ENCODE results near the gene SEPHS1. TPM values are rescaled to one million over a fixed set of nuclear protein-coding genes. Genes with fewer than 3 reads are reported as not detected.
A peak's percentile ranks its signal among the peaks of the same experiment; 100 is the strongest.

The SEPHS1 gene
- total and polyA plus RNA-seq, 2 of the 8 experiments (the other 6 are each of a cell fraction or from before 2014, with no cell fraction given), result 270 to 683 TPM

DNA sequence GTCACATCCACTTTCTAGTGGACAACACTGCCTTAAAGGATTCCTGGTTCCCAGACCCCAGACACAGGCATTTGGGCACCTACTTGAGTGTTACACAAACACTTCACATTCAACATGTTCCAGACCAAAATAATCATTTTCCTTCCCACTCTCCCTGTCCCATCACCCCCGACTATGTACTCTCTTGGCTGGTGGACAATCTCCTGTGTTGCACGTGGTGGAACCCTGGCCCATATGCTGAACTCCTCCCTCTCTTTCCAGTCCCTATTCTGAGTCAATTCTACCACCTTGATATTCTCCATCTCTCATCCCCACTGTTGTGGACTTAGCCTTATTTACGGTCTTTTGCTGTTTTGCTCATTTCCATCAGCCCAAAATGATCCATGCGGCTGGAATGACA, 8.3 kb upstream of the SEPHS1 start:
- Histone ChIP-seq H3K27me3 (replicated peaks in 1 of 4; ENCODE audit: control insufficient read depth in 3 of 4, extremely low read depth in 1 of 4, insufficient read depth in 3 of 4, low read length in 3 of 4) (no peaks in the 10 kb centered on the region), H4K8ac (ENCODE audit: extremely low read depth, insufficient read depth, low read length) (no peak overlapping the region), H3K4me3 (ENCODE audit: extremely low read depth in 1 of 4, insufficient read depth in 2 of 4, low read depth in 3 of 4, low read length in 4 of 4) (no peak overlapping the region), H3K18ac (ENCODE audit: extremely low read depth, low read length) (no peak overlapping the region), H2BK120ac (replicated peaks; ENCODE audit: low read depth, low read length) (no peak overlapping the region), H4K91ac (replicated peaks; ENCODE audit: insufficient read length, low read length) (no peak overlapping the region), H3K14ac (ENCODE audit: insufficient read length) (no peak overlapping the region), H3K79me2 (ENCODE audit: control insufficient read depth in 1 of 2, insufficient read depth in 2 of 2, low read length in 2 of 2) (no peaks in the 10 kb centered on the region), H3K9ac (replicated peaks in 1 of 4; ENCODE audit: extremely low read depth in 1 of 4, low read depth in 3 of 4, low read length in 3 of 4) (no peak overlapping the region), H3K56ac (replicated peaks; ENCODE audit: insufficient read length, low read depth, low read length) (no peak overlapping the region), H2AK5ac (ENCODE audit: low read depth, low read length) (peak overlapping the region; percentile 55; the same call in 1 of the 2 replicates), H3K4ac (replicated peaks; ENCODE audit: insufficient read length, low read depth, low read length) (no peak overlapping the region), H3K79me1 (ENCODE audit: low read depth, low read length) (no peaks in the 10 kb centered on the region), H3K4me2 (ENCODE audit: insufficient read depth in 1 of 2, low read depth in 2 of 2, low read length in 2 of 2) (no peak overlapping the region), H2BK5ac (ENCODE audit: low read depth, low read length) (no peak overlapping the region), H3K36me3 (ENCODE audit: control insufficient read depth in 2 of 4, insufficient read depth in 4 of 4, low read length in 3 of 4) (no peaks in the 10 kb centered on the region), H3K4me1 (replicated peaks in 1 of 4; ENCODE audit: control insufficient read depth in 3 of 4, insufficient read depth in 4 of 4, low read length in 3 of 4) (peaks cover 11 to 20% (median 16%) of the 10 kb centered on the region in 4 experiments), H4K20me1 (replicated peaks in 1 of 2; ENCODE audit: control insufficient read depth in 1 of 2, insufficient read depth in 2 of 2, low read length in 2 of 2) (no peaks in the 10 kb centered on the region), H2AFZ (ENCODE audit: low read length) (peak overlapping the region; percentile 11; the same call in 1 of the 2 replicates), H4K5ac (ENCODE audit: insufficient read length, low read depth, low read length) (no peak overlapping the region), H3K23me2 (ENCODE audit: low read depth, low read length) (peaks cover 5% of the 10 kb centered on the region; the same call in 1 of the 2 replicates), H2BK15ac (ENCODE audit: low read length) (no peak overlapping the region), H3K27ac (ENCODE audit: low read depth, low read length) (no peak overlapping the region), H2BK12ac (ENCODE audit: low read depth, low read length) (peak overlapping the region; percentile 42; the same call in 1 of the 2 replicates), H3K9me3 (ENCODE audit: insufficient read depth in 2 of 2, low read depth in 1 of 2, low read length in 1 of 2) (no peaks in the 10 kb centered on the region), H3K23ac (ENCODE audit: insufficient read length) (no peak overlapping the region), H2BK20ac (ENCODE audit: low read length) (peak overlapping the region; percentile 68; the same call in 1 of the 2 replicates)
- 88% methylated on average over 4 of the region's 4 CpGs; no CpG with 5 or more reads in 1 of the 2 experiments for WGBS, 2 experiments (ENCODE audit: extremely low coverage in 1 of 2, insufficient coverage in 1 of 2, insufficient read length in 1 of 2, insufficient replicate concordance in 2 of 2, low coverage in 1 of 2, low lambda C conversion rate in 2 of 2, missing lambda C conversion rate in 1 of 2)
- DNase-seq (ENCODE audit: low read depth in 1 of 2, low spot score in 2 of 2) (no peak), FAIRE-seq (no peak)
- ChIA-PET POLR2A (ENCODE audit: partially characterized antibody) (no interaction called here), CTCF (ENCODE audit: partially characterized antibody) (interaction anchor here (1.1 to 1.9 kb wide), 2 partner anchors 16 to 173 kb away, joined by 3 to 7 read pairs; no protein-coding TSS in a partner anchor)
- TF ChIP-seq TBP (IDR thresholded peaks at IDR 0.05; ENCODE audit: low read depth, low read length), result no peak
- no peak for TF ChIP-seq CBX5 (IDR thresholded peaks at IDR 0.05; ENCODE audit: low read depth, low read length)
- TF ChIP-seq HDAC6 (IDR thresholded peaks at IDR 0.05; ENCODE audit: low read depth, low read length), result no peak
- no peak for TF ChIP-seq CEBPB (IDR thresholded peaks at IDR 0.05; ENCODE audit: low read depth, low read length)
- no peak for TF ChIP-seq BCL11A (IDR thresholded peaks at IDR 0.05; ENCODE audit: low read depth in 2 of 2, low read length in 2 of 2)
- TF ChIP-seq, protein P1, sequence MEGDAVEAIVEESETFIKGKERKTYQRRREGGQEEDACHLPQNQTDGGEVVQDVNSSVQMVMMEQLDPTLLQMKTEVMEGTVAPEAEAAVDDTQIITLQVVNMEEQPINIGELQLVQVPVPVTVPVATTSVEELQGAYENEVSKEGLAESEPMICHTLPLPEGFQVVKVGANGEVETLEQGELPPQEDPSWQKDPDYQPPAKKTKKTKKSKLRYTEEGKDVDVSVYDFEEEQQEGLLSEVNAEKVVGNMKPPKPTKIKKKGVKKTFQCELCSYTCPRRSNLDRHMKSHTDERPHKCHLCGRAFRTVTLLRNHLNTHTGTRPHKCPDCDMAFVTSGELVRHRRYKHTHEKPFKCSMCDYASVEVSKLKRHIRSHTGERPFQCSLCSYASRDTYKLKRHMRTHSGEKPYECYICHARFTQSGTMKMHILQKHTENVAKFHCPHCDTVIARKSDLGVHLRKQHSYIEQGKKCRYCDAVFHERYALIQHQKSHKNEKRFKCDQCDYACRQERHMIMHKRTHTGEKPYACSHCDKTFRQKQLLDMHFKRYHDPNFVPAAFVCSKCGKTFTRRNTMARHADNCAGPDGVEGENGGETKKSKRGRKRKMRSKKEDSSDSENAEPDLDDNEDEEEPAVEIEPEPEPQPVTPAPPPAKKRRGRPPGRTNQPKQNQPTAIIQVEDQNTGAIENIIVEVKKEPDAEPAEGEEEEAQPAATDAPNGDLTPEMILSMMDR (IDR thresholded peaks at IDR 0.05; ENCODE audit: control extremely low read depth in 1 of 3, insufficient read depth in 1 of 3, low read depth in 1 of 3, low read length in 3 of 3), result no peak
- no peak for TF ChIP-seq YY1 (IDR thresholded peaks at IDR 0.05; ENCODE audit: low read depth, low read length)
- no peak for TF ChIP-seq POU5F1 (IDR thresholded peaks at IDR 0.05; ENCODE audit: low read depth, low read length)
- TF ChIP-seq BACH1 (IDR thresholded peaks at IDR 0.05; ENCODE audit: low read length), result no peak
- TF ChIP-seq SIRT6 (IDR thresholded peaks at IDR 0.05; ENCODE audit: low read length), result no peak

Data from H1 (cell line).